Fibroblast of skin of right biceps (primary cell): ENCODE measurements around the gene SYNGR1.
A peak's percentile ranks its signal among the peaks of the same experiment; 100 is the strongest.
"Not testable (repeated sequence)": the region's sequence is repeated elsewhere in the genome, so short reads cannot be mapped to it uniquely, and the experiment has no call there.

ENCODE experiments used
- DNase-seq: peaks from one replicate; pipeline ENCODE4 v3.0.0-alpha.2; 2013

The SYNGR1 gene

DNA sequence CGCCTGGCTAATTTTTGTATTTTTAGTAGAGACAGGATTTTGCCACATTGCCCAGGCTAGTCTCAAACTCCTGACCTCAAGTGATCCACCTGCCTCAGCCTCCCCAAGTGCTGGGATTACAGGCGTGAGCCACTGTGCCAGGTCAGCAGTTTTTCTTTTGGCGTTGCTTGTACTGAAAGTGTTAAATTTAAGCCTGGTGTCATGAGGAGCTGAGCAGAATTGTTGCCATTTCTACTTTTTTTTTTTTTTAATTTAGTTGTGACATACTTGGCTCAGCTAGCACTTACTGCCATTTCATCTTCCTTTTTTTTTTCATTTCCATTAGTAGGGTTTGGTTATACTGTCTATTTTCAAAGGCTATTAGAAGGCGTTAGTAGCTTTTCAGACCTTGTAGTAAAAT, 60.5 kb downstream of the SYNGR1 start:
- no peak for DNase-seq

- DNase-seq: not testable (repeated sequence)
Observed at GRCh38 chr22:39411828-39412365, 62.1 kb downstream of the SYNGR1 start.

DNA sequence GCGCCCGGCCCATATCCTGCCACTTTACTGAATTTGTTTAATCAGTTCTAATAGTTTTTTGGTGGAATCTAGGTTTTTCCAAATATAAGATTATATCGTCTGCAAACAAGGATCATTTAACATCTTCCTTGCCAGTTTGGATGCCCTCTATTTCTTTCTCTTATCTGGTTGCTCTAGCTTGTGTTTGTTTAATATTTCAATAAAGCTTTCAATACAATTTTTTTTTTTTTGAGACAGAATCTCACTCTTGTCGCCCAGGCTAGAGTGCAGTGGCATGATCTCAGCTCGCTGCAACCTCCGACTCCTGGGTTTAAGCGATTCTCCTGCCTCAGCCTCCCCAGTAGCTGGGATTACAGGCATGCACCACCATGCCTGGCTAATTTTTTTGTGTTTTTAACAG, 63.4 kb downstream of the SYNGR1 start:
- DNase-seq: not testable (repeated sequence)

DNA sequence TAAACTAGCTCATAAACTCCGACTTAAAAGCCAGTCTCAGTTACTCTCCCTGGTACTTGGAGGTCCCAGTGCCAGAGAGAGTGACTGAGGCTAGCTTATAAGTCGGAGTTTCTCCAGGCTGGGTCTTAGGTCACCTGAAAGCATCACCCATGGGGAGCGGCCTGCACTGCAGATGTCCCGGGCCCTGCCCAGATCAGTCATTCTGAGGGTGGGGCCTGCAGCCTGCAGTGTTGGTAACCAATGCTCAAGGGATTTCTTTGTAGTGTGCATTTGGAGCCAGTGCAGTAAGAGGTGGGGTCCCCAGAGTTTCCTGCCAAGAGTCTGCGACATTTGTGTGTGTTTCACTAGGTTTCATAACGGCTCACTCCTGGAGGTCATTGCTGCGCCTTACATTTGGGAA, 64.6 kb downstream of the SYNGR1 start:
- DNase-seq: no peak

DNA sequence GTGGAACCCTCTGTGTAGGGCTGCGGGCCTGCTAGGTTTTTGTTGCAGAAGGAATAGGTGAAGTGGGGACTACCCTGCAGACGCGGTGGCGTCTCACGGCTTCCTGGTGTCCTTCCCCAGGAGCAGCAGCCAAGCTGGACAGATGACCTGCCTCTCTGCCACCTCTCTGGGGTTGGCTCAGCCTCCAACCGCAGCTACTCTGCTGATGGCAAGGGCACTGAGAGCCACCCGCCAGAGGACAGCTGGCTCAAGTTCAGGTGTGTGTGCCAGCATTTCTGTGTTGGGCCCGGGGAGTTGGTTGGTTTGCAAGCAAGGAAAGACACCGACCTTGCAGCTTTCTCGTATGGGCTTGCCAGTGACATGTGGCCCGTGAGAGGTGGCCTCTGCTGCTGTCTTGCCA, 65.1 kb downstream of the SYNGR1 start:
- DNase-seq: no peak

GRCh38 chr22:39415506-39415905, 65.7 kb downstream of the SYNGR1 start:
- no peak for DNase-seq

GRCh38 chr22:39416319-39416718, 66.5 kb downstream of the SYNGR1 start:
- no peak for DNase-seq

DNA sequence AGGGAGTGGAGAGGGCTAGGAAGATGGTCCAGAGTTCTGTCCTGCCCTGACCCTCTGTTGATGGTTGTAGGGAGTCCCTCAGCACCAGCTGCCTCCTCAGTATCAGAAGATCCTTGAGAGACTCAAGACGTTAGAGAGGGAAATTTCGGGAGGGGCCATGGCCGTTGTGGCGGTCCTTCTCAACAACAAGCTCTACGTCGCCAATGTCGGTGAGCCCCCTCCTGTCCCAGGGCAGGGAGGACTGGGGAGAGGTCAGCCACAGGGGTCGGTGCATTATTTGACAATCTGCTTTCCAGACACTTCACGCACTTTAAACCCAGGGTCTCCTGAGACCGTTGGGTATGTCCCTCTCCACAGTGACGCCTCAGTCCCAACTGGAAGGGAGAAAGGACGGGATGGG, 67.8 kb downstream of the SYNGR1 start:
- DNase-seq: no peak

DNA sequence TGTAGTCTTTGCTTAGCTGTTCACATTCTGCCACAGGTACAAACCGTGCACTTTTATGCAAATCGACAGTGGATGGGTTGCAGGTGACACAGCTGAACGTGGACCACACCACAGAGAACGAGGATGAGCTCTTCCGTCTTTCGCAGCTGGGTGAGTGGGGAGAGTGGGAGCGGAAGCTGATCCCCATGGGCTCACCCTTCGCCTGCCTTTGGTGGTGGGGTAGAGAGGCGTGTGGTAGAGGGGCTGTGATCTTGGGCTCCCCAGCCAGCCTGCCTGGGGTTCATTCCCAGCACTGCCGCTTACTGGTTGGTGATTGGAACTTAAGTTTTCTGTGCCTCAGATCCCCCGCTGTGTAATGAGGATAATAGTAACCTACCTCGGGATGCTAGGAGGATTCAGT, 68.9 kb downstream of the SYNGR1 start:
- DNase-seq: no peak

GRCh38 chr22:39419096-39419495, 69.3 kb downstream of the SYNGR1 start:
- DNase-seq: no peak

DNA sequence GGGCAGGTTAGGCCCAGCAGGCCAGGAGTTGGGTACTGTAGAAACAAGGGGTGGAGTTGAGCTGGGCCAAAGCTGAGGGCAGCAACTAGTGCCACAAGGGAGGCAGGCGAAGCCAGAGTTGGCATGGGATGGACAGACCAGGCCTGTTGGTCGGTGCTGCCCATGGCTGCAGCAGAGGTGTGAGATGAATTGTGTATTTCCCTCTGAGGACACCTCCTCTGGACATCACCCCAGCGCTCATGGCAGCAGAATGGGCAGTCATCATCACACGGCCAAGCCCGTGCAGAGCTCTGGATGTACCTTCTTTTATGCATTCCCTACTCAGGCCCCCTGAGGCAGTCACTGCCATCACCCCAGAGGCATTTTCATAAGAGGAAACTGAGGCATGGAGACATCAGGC, 70.1 kb downstream of the SYNGR1 start:
- DNase-seq: no peak

DNA sequence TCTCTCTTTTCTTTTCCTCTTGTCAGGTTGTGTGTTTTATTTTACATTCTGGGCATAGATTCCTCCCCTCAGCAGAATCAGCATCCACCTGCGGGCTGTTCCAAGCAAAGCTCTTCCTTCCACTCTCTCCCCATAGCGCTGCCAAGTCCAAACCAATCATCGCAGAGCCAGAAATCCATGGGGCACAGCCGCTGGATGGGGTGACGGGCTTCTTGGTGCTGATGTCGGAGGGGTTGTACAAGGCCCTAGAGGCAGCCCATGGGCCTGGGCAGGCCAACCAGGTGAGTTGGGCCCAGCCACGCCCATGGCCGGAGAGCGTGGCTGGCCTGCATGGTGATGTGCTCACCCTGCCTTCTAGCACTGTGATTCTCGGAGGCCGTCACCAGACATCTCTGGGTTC, 71.9 kb downstream of the SYNGR1 start:
- no peak for DNase-seq

DNA sequence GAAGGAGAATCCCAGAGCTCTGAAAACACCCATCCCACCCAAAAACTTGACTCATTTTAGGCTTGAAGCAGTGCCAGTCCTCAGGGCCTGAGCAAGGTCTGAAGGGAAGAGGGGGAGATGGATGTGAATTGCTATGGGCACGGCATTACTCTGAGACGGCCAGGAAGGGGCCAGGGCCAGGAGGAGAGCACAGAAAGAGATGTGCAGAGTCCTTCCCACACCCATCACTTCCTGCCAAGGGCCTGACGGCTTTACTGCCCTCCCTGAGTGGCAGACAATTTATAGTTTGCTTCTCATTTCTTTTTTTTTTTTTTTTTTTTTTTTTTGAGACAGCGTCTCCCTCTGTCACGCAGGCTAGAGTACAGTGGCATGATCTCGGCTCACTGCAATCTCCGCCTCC, 72.3 kb downstream of the SYNGR1 start:
- no peak for DNase-seq

DNA sequence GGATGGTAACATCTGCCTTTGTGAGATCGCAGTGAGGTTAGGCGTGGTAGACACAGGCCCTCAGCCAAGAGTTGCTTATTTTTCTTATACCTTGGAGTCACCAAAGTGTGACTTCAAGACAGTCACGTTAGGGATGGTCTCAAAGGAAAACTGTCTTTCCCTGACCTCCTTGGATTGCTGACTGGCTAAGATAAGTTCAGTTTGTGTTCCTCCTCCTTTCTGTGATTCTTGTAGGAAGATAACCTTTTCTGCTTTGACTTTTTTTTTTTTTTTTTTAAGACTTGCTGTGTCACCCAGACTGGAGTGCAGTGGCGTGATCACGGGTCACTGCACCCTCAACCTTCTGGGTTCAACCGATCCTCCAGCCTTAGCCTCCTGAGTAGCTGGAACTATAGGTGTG, 72.9 kb downstream of the SYNGR1 start:
- DNase-seq: no peak

DNA sequence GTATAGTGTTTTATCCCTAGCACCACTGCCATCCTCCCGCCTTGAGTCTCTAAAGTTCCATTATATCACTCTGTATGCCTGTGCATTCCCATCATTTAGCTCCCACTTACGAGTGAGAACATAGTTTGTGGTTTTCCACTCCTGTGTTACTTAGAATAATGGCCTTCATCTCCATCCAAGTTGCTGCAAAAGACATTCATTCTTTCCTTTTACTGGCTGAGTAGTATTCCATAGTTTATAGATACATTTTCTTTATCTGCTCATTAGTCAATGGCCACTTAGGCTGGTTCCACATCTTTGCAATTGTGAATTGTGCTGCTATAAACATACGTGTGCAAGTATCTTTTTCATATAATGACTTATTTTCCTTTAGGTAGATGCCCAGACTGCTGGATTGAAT, 74.2 kb downstream of the SYNGR1 start:
- no peak for DNase-seq

DNA sequence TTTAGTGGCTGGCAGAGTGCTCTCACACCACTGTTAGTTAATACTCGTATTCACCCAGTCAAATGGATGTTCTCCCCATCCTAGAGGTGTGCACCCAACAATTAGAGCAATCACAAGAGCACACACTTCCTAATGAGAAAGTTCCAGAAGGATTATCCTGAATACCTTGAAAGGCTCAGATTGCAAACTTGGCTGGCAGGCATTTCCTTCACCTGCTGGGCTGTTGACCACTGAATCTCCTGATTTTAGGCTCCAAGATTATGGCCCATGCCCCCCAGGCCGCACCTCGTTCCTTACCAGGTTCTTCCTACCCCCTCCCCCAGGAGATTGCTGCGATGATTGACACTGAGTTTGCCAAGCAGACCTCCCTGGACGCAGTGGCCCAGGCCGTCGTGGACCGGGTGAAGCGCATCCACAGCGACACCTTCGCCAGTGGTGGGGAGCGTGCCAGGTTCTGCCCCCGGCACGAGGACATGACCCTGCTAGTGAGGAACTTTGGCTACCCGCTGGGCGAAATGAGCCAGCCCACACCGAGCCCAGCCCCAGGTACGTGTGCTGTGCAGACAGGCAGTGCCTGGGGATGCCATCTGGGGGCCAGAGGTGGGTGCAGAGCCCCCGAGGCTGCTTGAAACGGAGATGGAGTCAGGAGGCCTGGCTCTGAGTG, 76.7 kb downstream of the SYNGR1 start:
- no peak for DNase-seq

DNA sequence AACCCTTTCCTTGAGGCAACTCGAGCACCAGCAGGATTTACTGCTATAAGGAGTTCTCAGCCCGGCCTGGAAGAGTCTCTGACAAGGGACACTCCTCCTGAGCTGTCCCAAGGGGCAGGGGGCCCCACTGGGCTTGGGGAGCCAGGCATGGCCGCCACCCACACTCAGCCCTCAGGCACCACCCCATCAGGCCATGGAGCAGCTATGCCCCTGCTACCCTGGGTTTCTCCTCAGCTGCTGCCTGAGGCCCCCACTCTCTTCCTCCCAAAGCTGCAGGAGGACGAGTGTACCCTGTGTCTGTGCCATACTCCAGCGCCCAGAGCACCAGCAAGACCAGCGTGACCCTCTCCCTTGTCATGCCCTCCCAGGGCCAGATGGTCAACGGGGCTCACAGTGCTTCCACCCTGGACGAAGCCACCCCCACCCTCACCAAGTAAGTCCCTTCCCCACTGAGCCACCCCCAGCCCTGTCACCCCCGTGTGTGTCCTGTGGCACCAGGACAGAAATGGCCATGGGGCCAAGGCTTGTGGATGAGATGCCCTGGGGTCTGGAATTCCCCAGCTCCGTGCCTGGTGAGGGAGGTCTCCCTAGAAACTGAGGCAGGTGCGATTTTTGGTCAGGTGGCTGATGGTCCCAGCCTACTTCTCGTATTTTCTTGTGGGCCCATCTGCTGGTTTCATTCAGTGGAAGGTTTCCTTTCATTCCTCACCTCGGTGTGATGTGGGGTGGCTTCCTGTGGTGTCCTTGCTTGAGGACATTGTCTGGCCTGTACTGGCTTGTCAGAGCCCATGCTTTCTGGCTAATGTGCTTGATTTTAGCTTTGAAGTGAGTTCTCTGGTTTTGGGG, 78.2 kb downstream of the SYNGR1 start:
- no peak for DNase-seq

DNA sequence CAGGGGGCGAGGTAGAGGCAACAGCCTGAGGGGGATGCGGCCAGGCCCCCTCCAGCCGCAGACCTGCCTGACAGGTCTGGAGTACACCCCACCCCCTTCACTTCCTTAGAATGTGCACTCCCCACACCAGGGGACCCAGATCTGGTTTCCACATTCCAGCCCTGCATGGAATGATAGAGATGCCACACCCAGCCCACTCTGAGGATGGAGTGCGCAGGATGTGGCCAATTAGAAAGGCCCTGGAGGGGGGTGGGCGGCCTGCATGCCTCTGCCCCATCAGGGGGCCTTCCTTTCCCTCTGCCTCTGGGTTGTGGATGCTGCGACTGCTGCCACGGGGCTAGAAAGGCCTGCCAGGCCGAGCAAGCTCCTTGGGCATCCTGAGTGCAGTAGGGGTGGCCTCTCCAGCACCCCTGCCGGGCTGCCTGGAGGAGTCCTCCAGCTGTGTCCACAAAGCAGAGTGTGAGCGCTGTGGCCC, 78.8 kb downstream of the SYNGR1 start:
- DNase-seq: peak; percentile 81

- DNase-seq: no peak
Observed at GRCh38 chr22:39429186-39429585, 79.4 kb downstream of the SYNGR1 start.

GRCh38 chr22:39429916-39430575, 80.3 kb downstream of the SYNGR1 start:
- DNase-seq: no peak

DNA sequence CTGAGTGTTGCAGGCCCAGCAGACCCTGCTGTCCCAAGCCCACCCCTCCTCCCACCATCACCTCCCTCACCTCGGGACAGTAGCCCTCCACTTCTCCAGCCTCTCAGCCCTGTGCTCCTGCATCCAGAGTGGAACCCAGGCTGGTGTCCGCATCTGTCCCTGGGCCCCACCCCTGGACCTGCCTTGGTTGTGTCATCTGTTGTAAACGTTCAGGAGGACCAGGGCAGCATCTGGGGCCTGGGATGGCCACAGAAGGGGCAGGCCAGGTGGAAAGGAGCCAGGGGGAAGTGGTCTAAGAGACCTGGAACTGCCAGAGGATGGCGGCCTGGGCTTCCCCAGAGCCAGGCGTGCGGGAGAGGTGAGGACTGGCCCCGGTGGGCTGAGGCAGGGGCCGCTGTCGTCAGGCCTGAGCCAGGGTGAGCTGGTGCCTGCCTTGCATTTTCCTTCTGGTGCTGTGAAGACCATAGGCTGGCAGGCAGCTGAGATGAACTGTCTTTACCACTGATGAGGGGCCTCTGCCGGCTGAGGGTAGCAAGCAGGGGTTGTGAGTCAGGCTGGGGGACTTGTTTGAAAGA, 80.9 kb downstream of the SYNGR1 start:
- DNase-seq: no peak

- DNase-seq: no peak
Observed at GRCh38 chr22:39431216-39431801, 81.5 kb downstream of the SYNGR1 start.

DNA sequence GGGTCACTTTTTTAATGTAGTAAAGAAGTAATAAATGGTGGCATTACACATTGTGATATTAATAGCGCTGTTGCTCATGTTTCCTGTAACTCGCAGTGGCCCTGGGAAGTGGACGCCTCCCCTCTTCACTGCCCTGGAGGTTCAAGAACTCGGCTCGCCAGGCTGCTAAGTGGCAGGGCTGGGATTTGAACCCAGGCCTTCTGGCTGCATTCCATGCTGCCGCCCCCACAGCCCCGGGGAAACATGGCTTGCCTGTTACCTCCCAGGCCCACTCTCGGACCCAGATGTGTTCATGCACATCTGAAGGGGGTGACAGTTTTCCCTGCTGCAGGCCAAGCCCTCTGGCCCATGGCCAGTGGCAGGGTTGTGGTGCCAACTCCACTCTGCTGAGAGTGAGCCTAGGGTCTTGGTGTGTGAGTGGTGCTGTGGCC, 82.0 kb downstream of the SYNGR1 start:
- DNase-seq: no peak
